ENCODE data around the gene ITPR1.

DNA sequence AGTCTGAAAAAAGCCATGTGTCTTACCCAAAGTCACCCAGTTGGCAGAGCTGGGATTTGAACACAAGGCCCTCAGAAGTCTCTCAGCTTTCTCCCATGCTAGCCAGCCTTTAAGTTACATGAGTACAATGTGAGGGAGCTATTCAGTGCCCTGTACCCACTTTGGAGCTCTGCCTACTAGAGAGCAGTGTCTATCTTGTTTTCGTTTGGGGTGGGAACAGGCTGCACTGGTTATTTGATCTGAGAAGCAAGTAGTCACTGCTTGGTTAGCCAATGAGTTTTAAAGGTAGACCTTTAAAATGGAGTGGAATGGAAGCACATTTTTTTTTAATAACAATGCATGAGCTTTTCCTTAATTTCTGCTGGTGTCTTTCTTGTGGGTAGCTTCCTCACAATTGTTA is 255.0 kb downstream of the ITPR1 start:
- TF ChIP-seq, protein P1, sequence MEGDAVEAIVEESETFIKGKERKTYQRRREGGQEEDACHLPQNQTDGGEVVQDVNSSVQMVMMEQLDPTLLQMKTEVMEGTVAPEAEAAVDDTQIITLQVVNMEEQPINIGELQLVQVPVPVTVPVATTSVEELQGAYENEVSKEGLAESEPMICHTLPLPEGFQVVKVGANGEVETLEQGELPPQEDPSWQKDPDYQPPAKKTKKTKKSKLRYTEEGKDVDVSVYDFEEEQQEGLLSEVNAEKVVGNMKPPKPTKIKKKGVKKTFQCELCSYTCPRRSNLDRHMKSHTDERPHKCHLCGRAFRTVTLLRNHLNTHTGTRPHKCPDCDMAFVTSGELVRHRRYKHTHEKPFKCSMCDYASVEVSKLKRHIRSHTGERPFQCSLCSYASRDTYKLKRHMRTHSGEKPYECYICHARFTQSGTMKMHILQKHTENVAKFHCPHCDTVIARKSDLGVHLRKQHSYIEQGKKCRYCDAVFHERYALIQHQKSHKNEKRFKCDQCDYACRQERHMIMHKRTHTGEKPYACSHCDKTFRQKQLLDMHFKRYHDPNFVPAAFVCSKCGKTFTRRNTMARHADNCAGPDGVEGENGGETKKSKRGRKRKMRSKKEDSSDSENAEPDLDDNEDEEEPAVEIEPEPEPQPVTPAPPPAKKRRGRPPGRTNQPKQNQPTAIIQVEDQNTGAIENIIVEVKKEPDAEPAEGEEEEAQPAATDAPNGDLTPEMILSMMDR (IDR thresholded peaks at IDR 0.05; ENCODE audit: insufficient read depth, low read depth, low read length) = no peak
- no peak for TF ChIP-seq EZH2 (IDR thresholded peaks at IDR 0.05; ENCODE audit: insufficient read depth, low read length)
